Hepatocyte (in vitro differentiated cells): Measurements from ENCODE around the gene FBXL12. TPM values are rescaled to one million over a fixed set of nuclear protein-coding genes. Genes with fewer than 3 reads are reported as not detected.

Experiments used
- DNase-seq: peaks from one replicate; pipeline ENCODE4 v3.0.0-alpha.2; 2016; ENCODE audit warnings: low spot score
- H2AFZ ChIP-seq: fragments of 200-600 bp; sonication (generic); 2 replicates; pipeline ENCODE4 v1.6.0; 2016; ENCODE audit warnings: antibody characterized with exemption, mild to moderate bottlenecking
- H3K27ac ChIP-seq: fragments of 200-600 bp; sonication (generic); 2 replicates; pipeline ENCODE4 v1.5.1; 2016; ENCODE audit warnings: mild to moderate bottlenecking
- H3K27me3 ChIP-seq: fragments of 200-600 bp; sonication (generic); 2 replicates; pipeline ENCODE4 v1.6.1; 2016
- H3K36me3 ChIP-seq: fragments of 200-600 bp; sonication (generic); replicated peaks from 2 replicates; pipeline ENCODE4 v1.5.1; 2016; ENCODE audit warnings: low read depth; ENCODE audit not compliant: insufficient read depth
- H3K4me1 ChIP-seq: fragments of 200-600 bp; sonication (generic); 2 replicates; pipeline ENCODE4 v1.5.1; 2016; ENCODE audit warnings: mild to moderate bottlenecking, moderate library complexity; ENCODE audit not compliant: insufficient read depth
- H3K4me2 ChIP-seq: fragments of 200-600 bp; sonication (generic); 2 replicates; pipeline ENCODE4 v1.6.0; 2016
- H3K4me3 ChIP-seq: fragments of 200-600 bp; sonication (generic); 2 replicates; pipeline ENCODE4 v1.5.1; 2016; ENCODE audit warnings: mild to moderate bottlenecking
- H3K79me2 ChIP-seq: fragments of 200-600 bp; sonication (generic); 2 replicates; pipeline ENCODE4 v1.6.0; 2017; ENCODE audit warnings: mild to moderate bottlenecking
- H3K9me2 ChIP-seq: fragments of 200-600 bp; sonication (generic); replicated peaks from 2 replicates; pipeline ENCODE4 v1.6.0; 2017; ENCODE audit warnings: mild to moderate bottlenecking; ENCODE audit not compliant: insufficient read depth
- H3K9me3 ChIP-seq: fragments of 200-600 bp; sonication (generic); 2 replicates; pipeline ENCODE4 v1.5.1; 2016; ENCODE audit warnings: low read depth, mild to moderate bottlenecking
- H4K20me1 ChIP-seq: fragments of 200-600 bp; sonication (generic); 2 replicates; pipeline ENCODE4 v1.6.0; 2016; ENCODE audit warnings: mild to moderate bottlenecking; ENCODE audit not compliant: insufficient read depth, poor library complexity, severe bottlenecking
- EZH2 ChIP-seq: fragments of 200-600 bp; sonication (generic); IDR thresholded peaks from 2 replicates; pipeline ENCODE4 v1.6.1; 2016; ENCODE audit warnings: antibody characterized with exemption, mild to moderate bottlenecking, borderline replicate concordance
- EZH2phosphoT487 ChIP-seq: fragments of 200-600 bp; sonication (generic); IDR thresholded peaks from one replicate; pipeline ENCODE4 v1.6.1; 2018; ENCODE audit warnings: antibody characterized with exemption, mild to moderate bottlenecking, low read depth, moderate library complexity; ENCODE audit not compliant: unreplicated experiment, severe bottlenecking
- WGBS: methylation state at CpG from one replicate; pipeline ENCODE4 v1.1.6; 2016; ENCODE audit warnings: low lambda C conversion rate; ENCODE audit errors: missing lambda C conversion rate; 5-methylcytosine and 5-hydroxymethylcytosine counted together
- polyA plus RNA-seq: library from polyadenylated mRNA; unstranded; fragments of >200 nt; fragmentation: Nextera tagmentation; extraction: Ambion mirVana; gene quantifications from 2 replicates; pipeline ENCODE4 v1.2.1, GENCODE V29; 2016
- total RNA-seq: library from RNA; depleted of rRNA; stranded (reverse); fragments of >200 nt; gene quantifications from 2 replicates; pipeline ENCODE4 v1.2.3, GENCODE V29; 2014
- TF ChIP-seq, protein P1 (sequence below): fragments of 200-600 bp; sonication (generic); IDR thresholded peaks from 2 replicates; pipeline ENCODE4 v1.5.1; 2016; ENCODE audit warnings: antibody characterized with exemption, mild to moderate bottlenecking; ENCODE audit not compliant: poor library complexity

FBXL12 gene
- total and polyA plus RNA-seq, 2 experiments from 2014 or later: 33.1 to 42.3 TPM

GRCh38 chr19:9796113-9796773, 22.6 kb downstream of the FBXL12 start:
- no peak overlapping the region for H3K4me3 ChIP-seq
- H4K20me1 ChIP-seq: no peaks in the 10 kb centered on the region
- H3K4me2 ChIP-seq: no peak overlapping the region
- no peaks in the 10 kb centered on the region for H3K27me3 ChIP-seq
- H2AFZ ChIP-seq: peak overlapping the region; percentile 19
- TF ChIP-seq EZH2phosphoT487 (no peak), EZH2 (no peak)
- TF ChIP-seq, protein P1, sequence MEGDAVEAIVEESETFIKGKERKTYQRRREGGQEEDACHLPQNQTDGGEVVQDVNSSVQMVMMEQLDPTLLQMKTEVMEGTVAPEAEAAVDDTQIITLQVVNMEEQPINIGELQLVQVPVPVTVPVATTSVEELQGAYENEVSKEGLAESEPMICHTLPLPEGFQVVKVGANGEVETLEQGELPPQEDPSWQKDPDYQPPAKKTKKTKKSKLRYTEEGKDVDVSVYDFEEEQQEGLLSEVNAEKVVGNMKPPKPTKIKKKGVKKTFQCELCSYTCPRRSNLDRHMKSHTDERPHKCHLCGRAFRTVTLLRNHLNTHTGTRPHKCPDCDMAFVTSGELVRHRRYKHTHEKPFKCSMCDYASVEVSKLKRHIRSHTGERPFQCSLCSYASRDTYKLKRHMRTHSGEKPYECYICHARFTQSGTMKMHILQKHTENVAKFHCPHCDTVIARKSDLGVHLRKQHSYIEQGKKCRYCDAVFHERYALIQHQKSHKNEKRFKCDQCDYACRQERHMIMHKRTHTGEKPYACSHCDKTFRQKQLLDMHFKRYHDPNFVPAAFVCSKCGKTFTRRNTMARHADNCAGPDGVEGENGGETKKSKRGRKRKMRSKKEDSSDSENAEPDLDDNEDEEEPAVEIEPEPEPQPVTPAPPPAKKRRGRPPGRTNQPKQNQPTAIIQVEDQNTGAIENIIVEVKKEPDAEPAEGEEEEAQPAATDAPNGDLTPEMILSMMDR: peak; percentile 82
- 54% methylated on average over 6 of the region's 6 CpGs for WGBS
- H3K27ac ChIP-seq: peak overlapping the region; percentile 18
- no peaks in the 10 kb centered on the region for H3K9me2 ChIP-seq
- H3K36me3 ChIP-seq: no peaks in the 10 kb centered on the region
- peaks cover 5% of the 10 kb centered on the region for H3K79me2 ChIP-seq
- H3K9me3 ChIP-seq: no peaks in the 10 kb centered on the region
- no peaks in the 10 kb centered on the region for H3K4me1 ChIP-seq
- DNase-seq: peak; percentile 89

DNA sequence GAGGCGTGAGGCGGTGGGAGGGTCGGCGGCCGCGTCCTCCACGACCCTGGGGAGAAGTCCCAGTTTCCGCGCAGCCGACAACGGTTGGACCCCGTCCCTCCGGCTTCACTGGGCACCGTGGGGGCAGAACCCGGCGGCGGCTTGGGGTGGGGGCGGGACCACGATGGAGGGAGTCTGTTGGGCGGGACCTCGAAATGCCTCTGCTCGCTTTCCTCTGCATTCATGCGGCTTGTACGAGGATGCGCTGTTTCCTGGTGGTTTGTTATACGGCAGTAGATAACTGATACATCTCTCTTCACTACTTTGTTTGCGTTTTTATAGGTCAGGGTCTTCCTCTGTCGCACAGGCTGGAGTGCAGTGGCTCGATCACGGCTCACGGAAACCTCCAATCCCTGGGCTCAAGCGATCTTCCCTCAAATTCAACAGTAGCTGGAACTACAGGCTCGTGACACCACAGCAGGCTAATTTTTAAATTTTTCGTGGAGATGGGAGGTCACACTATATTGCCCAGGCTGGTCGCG, 25.7 kb downstream of the FBXL12 start:
- 25% methylated on average over 28 of the region's 36 CpGs for WGBS
- peaks cover 5% of the 10 kb centered on the region for H3K79me2 ChIP-seq
- TF ChIP-seq, protein P1: no peak
- no peaks in the 10 kb centered on the region for H3K36me3 ChIP-seq
- DNase-seq: peak; percentile 83
- no peaks in the 10 kb centered on the region for H3K9me3 ChIP-seq
- peak overlapping the region; percentile 99 for H3K27ac ChIP-seq
- H3K4me1 ChIP-seq: peaks cover 12% of the 10 kb centered on the region
- H3K27me3 ChIP-seq: no peaks in the 10 kb centered on the region
- no peaks in the 10 kb centered on the region for H4K20me1 ChIP-seq
- H3K4me3 ChIP-seq: peak overlapping the region; percentile 83
- H2AFZ ChIP-seq: peak overlapping the region; percentile 95
- H3K4me2 ChIP-seq: peak overlapping the region; percentile 80
- no peaks in the 10 kb centered on the region for H3K9me2 ChIP-seq

- no peak for TF ChIP-seq EZH2phosphoT487
- no peak for TF ChIP-seq EZH2
- TF ChIP-seq, protein P1: no peak
- H3K27me3 ChIP-seq: no peaks in the 10 kb centered on the region
- no peaks in the 10 kb centered on the region for H4K20me1 ChIP-seq
- no peaks in the 10 kb centered on the region for H3K9me2 ChIP-seq
- 0% methylated on average over 16 of the region's 70 CpGs for WGBS
- peak; percentile 99 for DNase-seq
- H3K4me1 ChIP-seq: peaks cover 12% of the 10 kb centered on the region
- H3K4me3 ChIP-seq: peak overlapping the region; percentile 83
- H3K9me3 ChIP-seq: no peaks in the 10 kb centered on the region
- peak overlapping the region; percentile 95 for H2AFZ ChIP-seq
- H3K79me2 ChIP-seq: peaks cover 5% of the 10 kb centered on the region
- peak overlapping the region; percentile 80 for H3K4me2 ChIP-seq
- H3K27ac ChIP-seq: peak overlapping the region; percentile 99
- no peaks in the 10 kb centered on the region for H3K36me3 ChIP-seq
Observed at GRCh38 chr19:9792206-9793070, 26.4 kb downstream of the FBXL12 start.
